Measurements from ENCODE around the gene TBCE. TPM values are rescaled to one million over a fixed set of nuclear protein-coding genes. Genes with fewer than 3 reads are reported as not detected.

Gene TBCE
- total RNA-seq, 1 experiment from 2014 or later: 41.6 TPM

GRCh38 chr1:235391874-235392273, 24.6 kb downstream of the TBCE start:
- H3K79me1 ChIP-seq (ENCODE audit: insufficient read depth, low read depth, low read length, poor library complexity, severe bottlenecking): peaks cover 3% of the 10 kb centered on the region
- no peak overlapping the region for H3K14ac ChIP-seq (ENCODE audit: insufficient read depth, low read length)
- no CpG with 5 or more reads among the region's 4 CpGs for WGBS (ENCODE audit: extremely low coverage, insufficient read length, low lambda C conversion rate)
- no peak for TF ChIP-seq CTCF (conservative IDR thresholded peaks at IDR 0.05)
- H4K5ac ChIP-seq (ENCODE audit: insufficient read length, low read depth, low read length): no peak overlapping the region
- H3K9me3 Mint-ChIP-seq: peaks cover 14 to 19% of the 10 kb centered on the region in 2 experiments
- H2BK20ac ChIP-seq (ENCODE audit: low read depth, low read length, poor library complexity, severe bottlenecking): no peak overlapping the region
- H2BK15ac ChIP-seq (ENCODE audit: low read depth, low read length): no peak overlapping the region
- no peak overlapping the region for H3K9ac ChIP-seq (ENCODE audit: extremely low read depth, insufficient read length, low read length)
- no peak overlapping the region for H2BK120ac ChIP-seq (ENCODE audit: low read depth, low read length, poor library complexity, severe bottlenecking)
- H2AK5ac ChIP-seq (ENCODE audit: insufficient read length, low read length): no peak overlapping the region
- peaks cover 5% of the 10 kb centered on the region for H3K9me3 ChIP-seq (ENCODE audit: control insufficient read depth, low read depth, low read length)
- H2BK5ac ChIP-seq (ENCODE audit: insufficient read length, low read length): no peak overlapping the region
- H3K4me1 Mint-ChIP-seq: no peaks in the 10 kb centered on the region
- no peak overlapping the region for H3T11ph ChIP-seq (ENCODE audit: low read length)
- no peaks in the 10 kb centered on the region for H3K4me1 ChIP-seq (ENCODE audit: insufficient read depth, low read length)
- H4K20me1 ChIP-seq (ENCODE audit: control insufficient read depth, insufficient read depth, insufficient read length): no peaks in the 10 kb centered on the region
- no peak overlapping the region for H4K91ac ChIP-seq (ENCODE audit: insufficient read length, low read depth, low read length)
- no peak overlapping the region for H3K27ac ChIP-seq (ENCODE audit: insufficient read length, low read depth, low read length)
- no peak overlapping the region for H3K23ac ChIP-seq (ENCODE audit: insufficient read length, low read depth, low read length)
- no peaks in the 10 kb centered on the region for H3K27me3 ChIP-seq (ENCODE audit: insufficient read depth, low read length)
- H3K27me3 Mint-ChIP-seq (ENCODE audit: low read depth): peaks cover 4% of the 10 kb centered on the region; the same call in 1 of the 2 replicates
- H3K79me2 ChIP-seq (ENCODE audit: insufficient read depth, low read length): peaks cover 3% of the 10 kb centered on the region; the same call in 1 of the 2 replicates
- no peak overlapping the region for H3K4me3 Mint-ChIP-seq
- H3K4ac ChIP-seq (ENCODE audit: low read depth, low read length): no peak overlapping the region
- H3K36me3 Mint-ChIP-seq (ENCODE audit: insufficient read depth in 1 of 3, low read depth in 3 of 3): peaks cover 22 to 35% (median 22%) of the 10 kb centered on the region in 3 experiments
- H3K23me2 ChIP-seq (ENCODE audit: insufficient read length, low read depth, low read length, poor library complexity, severe bottlenecking): no peaks in the 10 kb centered on the region
- no peak overlapping the region for H3K4me2 ChIP-seq (ENCODE audit: insufficient read depth, insufficient read length, low read length)
- no peak overlapping the region for H3K56ac ChIP-seq (ENCODE audit: insufficient read length, low read depth, low read length)
- no peak overlapping the region for H4K8ac ChIP-seq (replicated peaks; ENCODE audit: insufficient read length, low read depth, low read length)
- DNase-seq: no peak
- no peak overlapping the region for H3K18ac ChIP-seq (ENCODE audit: insufficient read length, low read depth, low read length)
- H2AFZ ChIP-seq (ENCODE audit: low read length): no peak overlapping the region
- no peak overlapping the region for H2BK12ac ChIP-seq (ENCODE audit: insufficient read length, low read depth, low read length)
- H3K27ac Mint-ChIP-seq: no peak overlapping the region
